ENCODE data around the gene TMTC2.

TMTC2 gene

GRCh38 chr12:82686168-82687020 lies at the start of gene TMTC2:
Gene TMTC2, plus strand, starts transcription at chr12:82686906.
- CTCF ChIA-PET = interaction anchor here (0.5 to 3.2 kb wide), 18 partner anchors 11 to 1817 kb away, joined by 3 to 22 read pairs (median 4); no protein-coding TSS in a partner anchor
- peak within 1 kb of the TSS; percentile 90 for H3K27ac Mint-ChIP-seq

GRCh38 chr12:82638324-82638723 lies 48.4 kb upstream of the TMTC2 start:
- no peaks in the 10 kb centered on the region for H3K9me3 Mint-ChIP-seq
- CTCF ChIA-PET = no interaction called here
- H3K4me1 Mint-ChIP-seq = no peaks in the 10 kb centered on the region
- H3K27ac Mint-ChIP-seq = no peak overlapping the region
- no peak for DNase-seq
- H3K36me3 Mint-ChIP-seq = no peaks in the 10 kb centered on the region
- H3K4me3 Mint-ChIP-seq = no peak overlapping the region
- H3K27me3 Mint-ChIP-seq = no peaks in the 10 kb centered on the region

More at GRCh38 chr12:82686168-82687020, at the start of gene TMTC2:
- Mint-ChIP-seq H3K4me1 (peaks cover 21% of the 10 kb centered on the region), H3K27me3 (peaks cover 8% of the 10 kb centered on the region), H3K9me3 (no peaks in the 10 kb centered on the region), H3K36me3 (no peaks in the 10 kb centered on the region), H3K4me3 (peak within 1 kb of the TSS; percentile 91)
- DNase-seq = peak; percentile 94

GRCh38 chr12:82644896-82645295 lies 41.8 kb upstream of the TMTC2 start:
- CTCF ChIA-PET = no interaction called here

GRCh38 chr12:82645414-82645813 lies 41.3 kb upstream of the TMTC2 start:
- no peak for DNase-seq
- no peak overlapping the region for H3K4me3 Mint-ChIP-seq
- H3K27ac Mint-ChIP-seq = no peak overlapping the region
- no peaks in the 10 kb centered on the region for H3K27me3 Mint-ChIP-seq
- H3K36me3 Mint-ChIP-seq = no peaks in the 10 kb centered on the region
- H3K4me1 Mint-ChIP-seq = peaks cover 2% of the 10 kb centered on the region
- no peaks in the 10 kb centered on the region for H3K9me3 Mint-ChIP-seq
- CTCF ChIA-PET = no interaction called here

More at GRCh38 chr12:82644896-82645295, 41.8 kb upstream of the TMTC2 start:
- Mint-ChIP-seq H3K4me3 (no peak overlapping the region), H3K27ac (no peak overlapping the region), H3K36me3 (no peaks in the 10 kb centered on the region), H3K9me3 (no peaks in the 10 kb centered on the region), H3K27me3 (no peaks in the 10 kb centered on the region), H3K4me1 (no peaks in the 10 kb centered on the region)
- no peak for DNase-seq

- peaks cover 9% of the 10 kb centered on the region for H3K4me1 Mint-ChIP-seq
- H3K36me3 Mint-ChIP-seq = no peaks in the 10 kb centered on the region
- no peaks in the 10 kb centered on the region for H3K27me3 Mint-ChIP-seq
- no peaks in the 10 kb centered on the region for H3K9me3 Mint-ChIP-seq
- DNase-seq = no peak
- CTCF ChIA-PET = no interaction called here
- no peak overlapping the region for H3K4me3 Mint-ChIP-seq
- H3K27ac Mint-ChIP-seq = no peak overlapping the region
These were observed 38.9 kb upstream of the TMTC2 start for GRCh38 chr12:82647853-82648252.

GRCh38 chr12:82648259-82648909 lies 38.3 kb upstream of the TMTC2 start:
- no peaks in the 10 kb centered on the region for H3K36me3 Mint-ChIP-seq
- no peaks in the 10 kb centered on the region for H3K9me3 Mint-ChIP-seq
- H3K27me3 Mint-ChIP-seq = no peaks in the 10 kb centered on the region
- DNase-seq = no peak
- peaks cover 9% of the 10 kb centered on the region for H3K4me1 Mint-ChIP-seq
- CTCF ChIA-PET = no interaction called here
- no peak overlapping the region for H3K4me3 Mint-ChIP-seq
- no peak overlapping the region for H3K27ac Mint-ChIP-seq

DNA sequence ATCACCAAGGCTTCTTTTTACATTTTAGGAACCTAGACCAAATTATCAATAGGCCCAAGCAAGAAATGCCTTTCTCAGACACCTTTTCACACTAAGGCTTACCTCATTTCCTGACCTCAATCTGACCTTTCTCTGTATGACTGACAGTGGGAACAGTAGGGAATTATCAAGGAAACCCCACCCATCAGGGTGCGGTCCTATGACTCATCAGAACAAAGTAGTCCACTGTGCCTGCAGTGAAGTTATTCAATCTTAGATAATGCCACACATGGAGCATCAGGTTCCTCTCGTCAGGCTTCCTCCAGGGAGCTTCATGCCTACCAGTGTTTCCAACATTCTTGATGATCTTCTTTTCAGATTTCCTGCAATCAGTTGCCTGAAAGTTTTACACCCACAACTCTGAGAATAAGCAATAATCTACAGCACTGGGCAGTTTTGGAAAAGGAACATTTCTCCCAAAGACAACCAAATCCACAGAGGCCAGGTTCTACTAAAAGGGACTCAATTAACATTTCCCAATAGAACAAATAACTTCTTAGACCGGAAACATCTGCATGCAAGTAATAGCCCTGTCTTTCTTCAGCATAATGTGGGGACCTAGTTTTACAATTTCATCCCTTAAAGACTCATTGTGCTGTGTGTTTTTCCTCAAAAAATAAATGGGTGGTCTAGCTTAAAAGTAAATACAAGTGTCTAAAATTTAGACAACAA lies 35.9 kb upstream of the TMTC2 start:
- Mint-ChIP-seq H3K36me3 (no peaks in the 10 kb centered on the region), H3K4me3 (no peak overlapping the region), H3K9me3 (no peaks in the 10 kb centered on the region), H3K4me1 (peaks cover 9% of the 10 kb centered on the region), H3K27me3 (no peaks in the 10 kb centered on the region), H3K27ac (no peak overlapping the region)
- CTCF ChIA-PET = no interaction called here
- no peak for DNase-seq

DNA sequence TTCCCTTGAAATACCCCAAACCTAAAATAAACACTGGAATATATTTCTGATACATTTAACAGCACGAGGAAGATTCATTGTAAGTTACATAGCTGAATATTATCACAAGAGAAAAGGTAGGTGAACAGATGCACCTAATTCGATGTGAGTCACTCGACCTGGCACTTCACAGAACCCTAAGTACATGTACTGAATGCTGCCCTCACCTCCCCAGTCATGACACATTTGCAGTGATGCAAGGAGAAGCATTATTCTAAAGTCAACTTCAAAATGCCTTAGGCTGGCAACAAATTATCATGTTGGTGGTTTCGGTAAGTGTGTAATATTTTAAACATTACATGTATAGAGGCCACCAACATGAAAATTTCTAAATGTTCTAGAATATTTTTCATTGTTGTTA lies 35.2 kb upstream of the TMTC2 start:
- CTCF ChIA-PET = no interaction called here
- H3K27ac Mint-ChIP-seq = no peak overlapping the region
- DNase-seq = no peak

GRCh38 chr12:82652071-82652470 lies 34.6 kb upstream of the TMTC2 start:
- no peak overlapping the region for H3K4me3 Mint-ChIP-seq
- CTCF ChIA-PET = no interaction called here
- H3K9me3 Mint-ChIP-seq = no peaks in the 10 kb centered on the region
- peaks cover 9% of the 10 kb centered on the region for H3K4me1 Mint-ChIP-seq
- H3K36me3 Mint-ChIP-seq = no peaks in the 10 kb centered on the region
- no peaks in the 10 kb centered on the region for H3K27me3 Mint-ChIP-seq
- H3K27ac Mint-ChIP-seq = no peak overlapping the region
- no peak for DNase-seq

More for the DNA sequence above, 35.2 kb upstream of the TMTC2 start:
- Mint-ChIP-seq H3K4me1 (peaks cover 9% of the 10 kb centered on the region), H3K36me3 (no peaks in the 10 kb centered on the region), H3K9me3 (no peaks in the 10 kb centered on the region), H3K27me3 (no peaks in the 10 kb centered on the region), H3K4me3 (no peak overlapping the region)

DNA sequence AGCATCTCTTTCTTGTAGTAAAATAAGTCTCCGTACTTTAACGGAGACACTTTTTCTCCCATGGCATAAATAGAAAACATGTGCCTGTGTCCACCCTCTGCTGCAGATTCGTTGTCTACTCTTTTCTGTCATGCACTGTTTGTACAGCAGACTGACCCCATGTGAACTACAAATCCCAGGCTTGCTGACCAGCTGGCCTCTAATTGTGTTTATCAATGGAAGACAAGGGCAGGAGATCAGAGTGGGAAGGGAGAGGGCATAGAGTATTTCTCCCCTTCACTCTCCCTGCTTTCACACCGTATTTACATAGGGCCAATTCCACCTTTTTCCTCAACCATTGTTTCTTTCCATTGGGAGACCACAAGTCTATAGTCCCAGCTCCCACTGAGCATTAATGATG lies 31.0 kb upstream of the TMTC2 start:
- peaks cover 2% of the 10 kb centered on the region for H3K9me3 Mint-ChIP-seq
- H3K36me3 Mint-ChIP-seq = no peaks in the 10 kb centered on the region
- H3K27ac Mint-ChIP-seq = no peak overlapping the region
- DNase-seq = no peak
- CTCF ChIA-PET = no interaction called here
- H3K4me1 Mint-ChIP-seq = peaks cover 4% of the 10 kb centered on the region
- no peaks in the 10 kb centered on the region for H3K27me3 Mint-ChIP-seq
- H3K4me3 Mint-ChIP-seq = no peak overlapping the region

- no peaks in the 10 kb centered on the region for H3K4me1 Mint-ChIP-seq
- peaks cover 2% of the 10 kb centered on the region for H3K9me3 Mint-ChIP-seq
- no peaks in the 10 kb centered on the region for H3K27me3 Mint-ChIP-seq
- DNase-seq = no peak
- no peak overlapping the region for H3K27ac Mint-ChIP-seq
- H3K4me3 Mint-ChIP-seq = no peak overlapping the region
- CTCF ChIA-PET = no interaction called here
- H3K36me3 Mint-ChIP-seq = no peaks in the 10 kb centered on the region
These were observed 27.1 kb upstream of the TMTC2 start for GRCh38 chr12:82659343-82660207.

- no peaks in the 10 kb centered on the region for H3K36me3 Mint-ChIP-seq
- H3K9me3 Mint-ChIP-seq = peaks cover 2% of the 10 kb centered on the region
- no peak for DNase-seq
- H3K4me3 Mint-ChIP-seq = no peak overlapping the region
- H3K4me1 Mint-ChIP-seq = no peaks in the 10 kb centered on the region
- no peak overlapping the region for H3K27ac Mint-ChIP-seq
- CTCF ChIA-PET = no interaction called here
- H3K27me3 Mint-ChIP-seq = peaks cover 2% of the 10 kb centered on the region
These were observed 26.0 kb upstream of the TMTC2 start for GRCh38 chr12:82660541-82661325.

DNA sequence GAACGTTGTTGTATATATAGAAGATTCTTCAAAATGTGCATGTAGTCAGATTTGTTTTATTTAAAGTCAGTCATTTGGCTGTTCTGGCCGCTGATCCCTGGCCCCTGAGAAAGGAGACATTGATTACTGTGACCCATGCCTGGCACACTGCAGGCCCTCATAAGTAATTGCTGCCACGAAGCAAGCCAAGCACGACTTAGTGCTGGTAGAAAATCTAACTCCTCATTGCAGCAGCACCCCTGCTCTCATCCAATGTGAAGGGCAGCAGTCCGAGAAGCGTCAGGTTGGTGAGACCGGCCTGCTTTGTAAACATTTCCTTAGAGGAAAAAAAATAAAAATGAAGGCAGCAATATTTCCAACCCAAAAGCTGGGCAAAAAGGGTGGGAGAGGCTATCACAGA lies 22.8 kb upstream of the TMTC2 start:
- Mint-ChIP-seq H3K9me3 (peaks cover under 1% of the 10 kb centered on the region), H3K4me1 (no peaks in the 10 kb centered on the region), H3K4me3 (no peak overlapping the region), H3K36me3 (no peaks in the 10 kb centered on the region), H3K27ac (no peak overlapping the region), H3K27me3 (peaks cover 10% of the 10 kb centered on the region)
- no peak for DNase-seq
- CTCF ChIA-PET = no interaction called here
